Muscle of leg (tissue), 11 donors: Measurements from ENCODE around the gene KREMEN2. TPM values are rescaled to one million over a fixed set of nuclear protein-coding genes. Genes with fewer than 3 reads are reported as not detected.
A peak's percentile ranks its signal among the peaks of the same experiment; 100 is the strongest.

ENCODE experiments used
- DNase-seq: peaks from one replicate; pipeline ENCODE4 v3.0.0; 2013
- H3K27ac ChIP-seq: one replicate; pipeline ENCODE4 v1.5.1; 2013; ENCODE audit warnings: mild to moderate bottlenecking, low read length, control low read depth
- H3K27me3 ChIP-seq: one replicate; pipeline ENCODE4 v1.6.1; 2013; ENCODE audit warnings: low read length; ENCODE audit not compliant: control insufficient read depth, insufficient read depth
- H3K36me3 ChIP-seq: one replicate; pipeline ENCODE4 v1.6.1; 2013; ENCODE audit warnings: low read length; ENCODE audit not compliant: control insufficient read depth, insufficient read depth
- H3K4me1 ChIP-seq: one replicate; pipeline ENCODE4 v1.6.1; 2013; ENCODE audit warnings: low read length; ENCODE audit not compliant: control insufficient read depth, insufficient read depth
- H3K4me3 ChIP-seq: one replicate; pipeline ENCODE4 v1.5.1; 2013; ENCODE audit warnings: low read length, control low read depth
- H3K9me3 ChIP-seq: replicated peaks from 2 replicates; pipeline ENCODE4 v1.6.1; 2013; ENCODE audit warnings: low read depth, low read length; ENCODE audit not compliant: control insufficient read depth
- WGBS: methylation state at CpG from one replicate; pipeline ENCODE4 v1.1.5; 2013; ENCODE audit warnings: missing lambda C conversion rate; ENCODE audit not compliant: insufficient coverage; 5-methylcytosine and 5-hydroxymethylcytosine counted together
- polyA plus RNA-seq, 8 donors: library from polyadenylated mRNA; unstranded; fragments of 120-200 nt; gene quantifications; one replicate each; pipeline versions ENCODE4 v1.2.1 to v1.2.3, GENCODE V29; 2013; ENCODE audit warnings: inconsistent platforms in 1 of 8, low replicate concordance in 1 of 8; ENCODE audit not compliant: insufficient read length in 8 of 8, insufficient read depth in 1 of 8
- total RNA-seq: library from RNA; stranded (reverse); fragments of 120-200 nt; gene quantifications from one replicate; pipeline ENCODE4 v1.2.4, GENCODE V29; 2013

Gene KREMEN2
- total and polyA plus RNA-seq, 9 donors, result 3.5 to 22.0 (median 8.7) TPM

- 84% methylated on average over 7 of the region's 7 CpGs for WGBS
- no peaks in the 10 kb centered on the region for H3K27me3 ChIP-seq
Observed at GRCh38 chr16:2976201-2976600, 12.1 kb downstream of the KREMEN2 start.

DNA sequence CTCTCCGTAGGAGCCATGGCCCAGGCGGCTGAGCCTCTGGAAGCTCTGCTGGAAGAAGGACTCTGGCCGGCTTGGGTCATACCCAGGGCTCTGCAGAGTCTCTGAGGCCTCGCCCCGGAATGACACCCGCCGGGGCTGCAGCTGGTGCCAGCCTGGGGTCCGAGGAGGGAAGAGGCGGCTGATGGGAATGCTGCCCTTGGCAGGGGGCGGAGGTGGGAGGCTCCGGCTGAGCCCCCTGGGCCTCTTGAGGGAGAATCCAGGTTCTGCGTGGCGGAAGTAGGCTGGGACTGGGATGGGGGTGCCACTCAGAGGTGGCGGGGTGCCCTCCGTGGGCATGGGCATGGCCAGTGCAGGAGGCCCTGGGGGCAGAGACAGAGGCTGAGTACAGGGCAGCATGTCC lies 12.6 kb downstream of the KREMEN2 start:
- no peaks in the 10 kb centered on the region for H3K27me3 ChIP-seq
- peaks cover 38% of the 10 kb centered on the region for H3K4me1 ChIP-seq
- DNase-seq, result no peak
- no peak overlapping the region for H3K4me3 ChIP-seq
- 92% methylated on average over 13 of the region's 15 CpGs for WGBS
- H3K36me3 ChIP-seq, result peaks cover 24% of the 10 kb centered on the region
- H3K9me3 ChIP-seq, result no peaks in the 10 kb centered on the region
- H3K27ac ChIP-seq, result no peak overlapping the region

More at GRCh38 chr16:2976201-2976600, 12.1 kb downstream of the KREMEN2 start:
- Histone ChIP-seq H3K4me1 (peaks cover 36% of the 10 kb centered on the region), H3K4me3 (no peak overlapping the region), H3K9me3 (no peaks in the 10 kb centered on the region), H3K27ac (no peak overlapping the region), H3K36me3 (peaks cover 29% of the 10 kb centered on the region)
- DNase-seq, result no peak

DNA sequence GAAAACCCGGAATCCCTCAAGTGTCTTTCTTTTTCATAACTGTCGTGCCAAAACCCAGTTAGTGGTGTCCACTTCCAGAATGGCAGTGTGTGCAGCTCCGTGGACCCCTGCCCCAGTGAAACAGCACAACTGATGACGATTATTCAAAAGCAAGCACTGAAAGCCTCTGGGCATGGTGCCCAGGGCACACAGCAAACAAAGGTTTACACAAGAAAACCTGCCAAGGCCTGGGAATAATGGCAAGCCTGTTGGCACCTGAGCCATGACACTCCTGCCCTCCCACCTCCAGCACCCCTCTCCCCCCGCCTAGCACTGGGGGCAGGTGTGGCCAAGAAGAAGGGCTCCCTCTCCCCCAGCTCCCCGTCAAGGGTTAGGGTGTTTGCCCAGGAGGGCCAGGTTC lies 13.4 kb downstream of the KREMEN2 start:
- H3K27me3 ChIP-seq, result no peaks in the 10 kb centered on the region
- peaks cover 23% of the 10 kb centered on the region for H3K36me3 ChIP-seq
- no peaks in the 10 kb centered on the region for H3K9me3 ChIP-seq
- DNase-seq, result no peak
- H3K4me3 ChIP-seq, result no peak overlapping the region
- peaks cover 31% of the 10 kb centered on the region for H3K4me1 ChIP-seq
- WGBS, result 88% methylated on average over 4 of the region's 6 CpGs
- no peak overlapping the region for H3K27ac ChIP-seq

DNA sequence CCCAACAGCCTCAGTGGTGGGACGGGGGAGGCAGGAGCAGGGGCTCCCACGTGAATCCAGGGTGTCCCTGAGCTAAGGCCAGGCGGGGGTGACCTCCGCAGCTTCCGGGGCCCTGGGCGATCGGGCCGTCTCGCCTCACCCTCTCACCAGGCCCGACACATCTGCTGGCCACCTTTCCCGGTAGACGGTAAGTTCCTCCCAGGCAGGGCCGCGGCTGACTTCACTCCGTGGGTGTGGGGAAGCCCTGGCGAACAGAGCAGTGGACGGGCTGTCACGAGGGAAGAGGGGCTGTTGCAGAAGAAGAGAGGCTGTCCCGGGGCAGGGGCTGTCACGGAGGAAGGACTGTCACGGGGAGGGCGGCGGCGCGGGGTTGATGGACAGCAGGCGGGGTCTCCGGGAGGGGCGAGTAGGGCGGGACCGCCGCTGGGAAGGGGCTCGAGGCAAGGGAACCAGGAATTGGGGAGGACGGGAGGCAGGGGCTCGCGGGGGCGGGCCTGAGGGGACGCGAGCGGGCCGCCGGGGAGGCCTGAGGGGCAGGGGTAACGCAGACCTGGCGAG lies 15.7 kb downstream of the KREMEN2 start:
- DNase-seq, result no peak
- Histone ChIP-seq H3K4me3 (peak overlapping the region; percentile 74), H3K9me3 (no peaks in the 10 kb centered on the region), H3K27ac (no peak overlapping the region), H3K4me1 (peaks cover 30% of the 10 kb centered on the region), H3K36me3 (peaks cover 12% of the 10 kb centered on the region), H3K27me3 (peaks cover 2% of the 10 kb centered on the region)
- 3% methylated on average over 32 of the region's 43 CpGs for WGBS

DNA sequence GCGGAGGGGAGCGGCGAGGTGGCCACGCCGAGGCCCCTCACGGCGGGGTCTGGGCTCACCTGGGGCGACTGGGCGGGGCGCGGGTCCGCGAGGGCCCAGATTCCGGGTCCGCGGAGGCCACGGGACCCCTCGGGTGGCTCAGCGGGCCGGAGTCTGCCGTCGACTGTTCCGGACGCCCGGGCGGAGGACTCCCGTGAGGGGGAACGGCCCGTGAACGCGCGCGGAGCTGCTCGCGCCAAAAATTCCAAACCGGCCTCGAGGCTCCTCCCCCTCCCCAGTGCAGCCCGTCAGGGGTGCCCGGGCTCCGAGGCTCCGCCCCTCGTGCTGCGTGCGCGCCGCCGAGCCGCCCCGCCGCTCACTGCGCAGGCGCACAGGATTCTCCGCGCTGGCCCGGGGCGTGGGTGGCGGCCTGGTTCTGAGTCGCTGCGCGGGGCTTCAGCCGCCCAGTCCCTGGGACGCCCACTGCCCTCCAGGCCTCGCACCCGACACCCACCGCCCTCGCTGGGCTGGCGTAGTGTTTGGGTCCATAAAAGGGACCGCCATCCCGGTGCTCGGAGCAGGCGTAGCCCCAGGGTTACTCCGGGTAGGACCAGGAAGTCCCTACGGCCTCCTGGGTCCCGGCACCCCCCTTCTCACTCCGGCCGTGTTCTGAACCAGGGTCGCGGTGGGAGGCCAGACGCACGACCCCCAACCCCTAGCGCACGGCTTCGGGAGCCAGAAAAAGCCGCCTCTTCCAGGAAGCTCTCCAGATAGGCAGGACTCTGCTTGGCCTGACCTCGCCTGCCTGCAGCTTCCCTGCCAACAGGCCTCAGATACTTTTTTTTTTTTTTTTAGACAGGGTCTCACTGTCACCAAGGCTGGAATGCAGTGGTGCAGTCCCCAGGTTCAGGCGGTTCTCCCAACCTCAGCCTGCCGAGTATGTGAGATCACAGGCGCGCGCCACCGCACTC lies 16.4 kb downstream of the KREMEN2 start, which contains the start of gene PKMYT1:
TSS of gene PKMYT1 (minus strand) at position 220 of the 950 bp plus-strand sequence. CDS start 789 bp downstream, outside the sequence.
- H3K4me1 ChIP-seq, result peaks cover 37% of the 10 kb centered on the region
- 5% methylated on average over 91 of the region's 91 CpGs for WGBS
- H3K27me3 ChIP-seq, result peaks cover 3% of the 10 kb centered on the region
- H3K4me3 ChIP-seq, result peak within 1 kb of the TSS; percentile 74
- peaks cover 7% of the 10 kb centered on the region for H3K36me3 ChIP-seq
- H3K9me3 ChIP-seq, result no peaks in the 10 kb centered on the region
- peak; percentile 96 for DNase-seq
- peak within 1 kb of the TSS; percentile 60 for H3K27ac ChIP-seq

- Histone ChIP-seq H3K27ac (no peak overlapping the region), H3K27me3 (peaks cover 3% of the 10 kb centered on the region), H3K9me3 (no peaks in the 10 kb centered on the region), H3K4me1 (peaks cover 46% of the 10 kb centered on the region), H3K4me3 (no peak overlapping the region), H3K36me3 (no peaks in the 10 kb centered on the region)
- WGBS, result 26% methylated on average over 19 of the region's 33 CpGs
- no peak for DNase-seq
Observed at GRCh38 chr16:2981177-2981898, 17.3 kb downstream of the KREMEN2 start.

- Histone ChIP-seq H3K36me3 (no peaks in the 10 kb centered on the region), H3K27ac (no peak overlapping the region), H3K4me3 (no peak overlapping the region), H3K9me3 (no peaks in the 10 kb centered on the region), H3K4me1 (peaks cover 51% of the 10 kb centered on the region), H3K27me3 (peaks cover 3% of the 10 kb centered on the region)
- 54% methylated on average over 3 of the region's 4 CpGs for WGBS
- no peak for DNase-seq
Observed at GRCh38 chr16:2981899-2982250, 17.8 kb downstream of the KREMEN2 start.

- Histone ChIP-seq H3K4me1 (peaks cover 56% of the 10 kb centered on the region), H3K4me3 (no peak overlapping the region), H3K27ac (no peak overlapping the region), H3K27me3 (peaks cover 3% of the 10 kb centered on the region), H3K9me3 (no peaks in the 10 kb centered on the region), H3K36me3 (no peaks in the 10 kb centered on the region)
- no peak for DNase-seq
- WGBS, result 73% methylated on average over 5 of the region's 5 CpGs
Observed at GRCh38 chr16:2982402-2982801, 18.3 kb downstream of the KREMEN2 start.

DNA sequence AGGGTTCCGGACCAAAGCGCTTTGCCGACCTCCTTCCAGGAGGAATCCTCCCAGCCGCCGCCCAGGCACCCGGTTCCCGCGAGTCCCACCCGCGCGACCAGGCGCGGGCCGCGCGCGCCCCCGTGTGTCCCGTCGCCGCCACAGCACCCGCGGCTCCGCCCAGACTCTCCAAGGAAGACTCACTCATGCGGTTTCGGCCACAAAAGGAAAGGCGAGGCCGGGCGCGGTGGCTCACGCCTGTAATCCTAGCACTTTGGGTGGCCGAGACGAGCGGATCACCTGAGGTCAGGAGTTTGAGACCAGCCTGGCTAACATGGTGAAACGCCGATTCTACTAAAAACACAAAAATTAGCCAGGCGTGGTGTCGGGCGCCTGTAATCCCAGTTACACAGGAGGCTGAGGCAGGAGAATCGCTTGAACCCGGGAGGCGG lies 19.6 kb downstream of the KREMEN2 start:
- peaks cover 69% of the 10 kb centered on the region for H3K4me1 ChIP-seq
- H3K27ac ChIP-seq, result no peak overlapping the region
- no peaks in the 10 kb centered on the region for H3K36me3 ChIP-seq
- H3K4me3 ChIP-seq, result peak overlapping the region; percentile 14
- DNase-seq, result peak; percentile 78
- peaks cover 3% of the 10 kb centered on the region for H3K27me3 ChIP-seq
- no peaks in the 10 kb centered on the region for H3K9me3 ChIP-seq
- WGBS, result 10% methylated on average over 42 of the region's 42 CpGs

- Histone ChIP-seq H3K4me1 (peaks cover 70% of the 10 kb centered on the region), H3K4me3 (no peak overlapping the region), H3K36me3 (no peaks in the 10 kb centered on the region), H3K27me3 (peaks cover 14% of the 10 kb centered on the region), H3K27ac (peak overlapping the region; percentile 87), H3K9me3 (no peaks in the 10 kb centered on the region)
- peak; percentile 91 for DNase-seq
- 64% methylated on average over 9 of the region's 9 CpGs for WGBS
Observed at GRCh38 chr16:2985462-2985861, 21.4 kb downstream of the KREMEN2 start.
